Measurements from ENCODE around the gene MED15. TPM values are rescaled to one million over a fixed set of nuclear protein-coding genes. Genes with fewer than 3 reads are reported as not detected.
"Not testable (repeated sequence)": the region's sequence is repeated elsewhere in the genome, so short reads cannot be mapped to it uniquely, and the experiment has no call there.

Gene MED15
- total and polyA plus RNA-seq, 10 donors, result 32.2 to 162 (median 89.7) TPM

GRCh38 chr22:20619045-20619892 lies 111.9 kb downstream of the MED15 start:
- intact Hi-C loops (cut with DNase I; ENCODE audit: low total_unique reads), result no loop called here
- Histone ChIP-seq H3K36me3 (no peaks in the 10 kb centered on the region), H3K4me1 (no peaks in the 10 kb centered on the region), H3K27ac (no peak overlapping the region), H3K4me3 (no peak overlapping the region), H3K9me3 (no peaks in the 10 kb centered on the region), H3K27me3 (replicated peaks in 1 of 7) (no peaks in the 10 kb centered on the region)
- TF ChIP-seq POLR2A (IDR thresholded peaks at IDR 0.05) (no peak), CTCF (IDR thresholded peaks at IDR 0.05 in 8 of 11, conservative IDR thresholded peaks at IDR 0.05 in 3 of 11) (no peak), POLR2AphosphoS5 (IDR thresholded peaks at IDR 0.05) (no peak)
- no peak for DNase-seq
- 82 to 96% (median 91%) methylated on average over 8 of the region's 8 CpGs for WGBS, 5 donors

GRCh38 chr22:20619893-20620194 lies 112.4 kb downstream of the MED15 start:
- DNase-seq; intact Hi-C loops (cut with DNase I; ENCODE audit: low total_unique reads); H3K4me3 ChIP-seq; H3K36me3 ChIP-seq; H3K27me3 ChIP-seq (replicated peaks in 1 of 7); H3K4me1 ChIP-seq; H3K27ac ChIP-seq; H3K9me3 ChIP-seq: not testable (repeated sequence)
- 89 to 100% (median 96%) methylated on average over 1 of the region's 1 CpG for WGBS, 5 donors

- Histone ChIP-seq H3K36me3 (no peaks in the 10 kb centered on the region), H3K4me1 (no peaks in the 10 kb centered on the region), H3K27me3 (replicated peaks in 1 of 7) (no peaks in the 10 kb centered on the region), H3K27ac (no peak overlapping the region), H3K4me3 (no peak overlapping the region), H3K9me3 (no peaks in the 10 kb centered on the region)
- peak; percentile 60 for DNase-seq
- intact Hi-C loops (cut with DNase I; ENCODE audit: low total_unique reads), result no loop called here
- TF ChIP-seq CTCF (IDR thresholded peaks at IDR 0.05 in 8 of 11, conservative IDR thresholded peaks at IDR 0.05 in 3 of 11) (no peak), POLR2A (IDR thresholded peaks at IDR 0.05) (no peak), POLR2AphosphoS5 (IDR thresholded peaks at IDR 0.05) (no peak)
- WGBS, 5 donors, result 67 to 88% (median 71%) methylated on average over 1 of the region's 1 CpG
Measured at GRCh38 chr22:20621162-20621561, 113.8 kb downstream of the MED15 start.

GRCh38 chr22:20622650-20623339 lies 115.4 kb downstream of the MED15 start:
- no peaks in the 10 kb centered on the region for H3K27me3 ChIP-seq (replicated peaks in 1 of 7)
- no peak for TF ChIP-seq CTCF (IDR thresholded peaks at IDR 0.05 in 8 of 11, conservative IDR thresholded peaks at IDR 0.05 in 3 of 11)
- TF ChIP-seq POLR2A (IDR thresholded peaks at IDR 0.05), result no peak
- TF ChIP-seq POLR2AphosphoS5 (IDR thresholded peaks at IDR 0.05), result no peak
- 80 to 91% (median 89%) methylated on average over 13 of the region's 13 CpGs for WGBS, 5 donors

More at GRCh38 chr22:20622650-20623339, 115.4 kb downstream of the MED15 start:
- Histone ChIP-seq H3K27ac (no peak overlapping the region), H3K4me1 (no peaks in the 10 kb centered on the region), H3K9me3 (no peaks in the 10 kb centered on the region), H3K36me3 (no peaks in the 10 kb centered on the region), H3K4me3 (no peak overlapping the region)
- intact Hi-C loops (cut with DNase I; ENCODE audit: low total_unique reads), result no loop called here
- DNase-seq, result no peak
